HUES64 (cell line): ENCODE data around the gene RARRES1.
A peak's percentile ranks its signal among the peaks of the same experiment; 100 is the strongest.

ENCODE experiments used
- H3K27ac ChIP-seq: 2 replicates; pipeline ENCODE4 v1.7.0; 2013; ENCODE audit warnings: low read depth, low read length, inconsistent platforms
- H3K27me3 ChIP-seq: 2 replicates; pipeline ENCODE4 v1.6.1; 2013; ENCODE audit warnings: mild to moderate bottlenecking, low read length; ENCODE audit not compliant: insufficient read depth
- H3K36me3 ChIP-seq: 2 replicates; pipeline ENCODE4 v1.6.1; 2013; ENCODE audit warnings: mild to moderate bottlenecking, low read length; ENCODE audit not compliant: insufficient read depth
- H3K4me1 ChIP-seq: 2 replicates; pipeline ENCODE4 v1.6.1; 2013; ENCODE audit warnings: mild to moderate bottlenecking, low read length, moderate library complexity; ENCODE audit not compliant: insufficient read depth
- H3K4me3 ChIP-seq: 2 replicates; pipeline ENCODE4 v1.5.1; 2013; ENCODE audit warnings: mild to moderate bottlenecking, low read length, moderate library complexity
- H3K9ac ChIP-seq: 2 replicates; pipeline ENCODE4 v1.6.1; 2013; ENCODE audit warnings: mild to moderate bottlenecking, low read depth, low read length
- H3K9me3 ChIP-seq: 2 replicates; pipeline ENCODE4 v1.6.1; 2013; ENCODE audit warnings: low read depth, low read length; ENCODE audit not compliant: insufficient read depth
- WGBS: fragments of 150-250, 120-280 bp; methylation state at CpG from one replicate; pipeline ENCODE4 v1.1.7; 2013; ENCODE audit warnings: missing lambda C conversion rate; 5-methylcytosine and 5-hydroxymethylcytosine counted together

RARRES1 gene

DNA sequence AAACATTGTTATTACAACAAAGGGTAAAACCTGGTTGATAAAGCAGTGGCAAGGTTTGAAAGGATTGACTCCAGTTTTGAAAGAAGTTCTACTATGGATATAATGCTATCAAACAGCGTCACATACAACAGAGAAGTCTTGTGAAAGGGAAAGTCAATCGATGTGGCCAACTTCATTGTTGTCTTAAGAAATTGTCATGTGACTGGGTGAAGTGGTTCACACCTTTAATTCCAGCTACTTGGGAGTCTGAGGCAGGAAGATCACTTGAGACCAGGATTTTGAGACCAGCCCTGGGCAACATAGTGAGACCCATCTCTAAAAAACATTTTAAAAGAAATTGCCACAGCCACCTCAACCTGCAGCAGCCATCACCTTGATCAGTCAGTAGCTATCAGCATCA, 53.6 kb downstream of the RARRES1 start:
- Histone ChIP-seq H3K27ac (no peak overlapping the region), H3K36me3 (peaks cover 14% of the 10 kb centered on the region; the same call in 1 of the 2 replicates), H3K4me1 (no peaks in the 10 kb centered on the region), H3K4me3 (no peak overlapping the region), H3K9me3 (no peaks in the 10 kb centered on the region), H3K9ac (no peak overlapping the region), H3K27me3 (no peaks in the 10 kb centered on the region)
- 92% methylated on average over 2 of the region's 2 CpGs for WGBS

GRCh38 chr3:158672215-158673176, 59.8 kb downstream of the RARRES1 start, which contains the start of gene LXN:
TSS of gene LXN (minus strand) at chr3:158672648. CDS start at chr3:158672478, 170 bp downstream.
- Histone ChIP-seq H3K36me3 (peaks cover 28% of the 10 kb centered on the region), H3K4me1 (peaks cover 12% of the 10 kb centered on the region; the same call in 1 of the 2 replicates), H3K27ac (peak within 1 kb of the TSS; percentile 56; the same call in 1 of the 2 replicates), H3K9ac (peak within 1 kb of the TSS; percentile 61), H3K9me3 (no peaks in the 10 kb centered on the region), H3K4me3 (peak within 1 kb of the TSS; percentile 70), H3K27me3 (no peaks in the 10 kb centered on the region)
- 13% methylated on average over 30 of the region's 30 CpGs for WGBS

DNA sequence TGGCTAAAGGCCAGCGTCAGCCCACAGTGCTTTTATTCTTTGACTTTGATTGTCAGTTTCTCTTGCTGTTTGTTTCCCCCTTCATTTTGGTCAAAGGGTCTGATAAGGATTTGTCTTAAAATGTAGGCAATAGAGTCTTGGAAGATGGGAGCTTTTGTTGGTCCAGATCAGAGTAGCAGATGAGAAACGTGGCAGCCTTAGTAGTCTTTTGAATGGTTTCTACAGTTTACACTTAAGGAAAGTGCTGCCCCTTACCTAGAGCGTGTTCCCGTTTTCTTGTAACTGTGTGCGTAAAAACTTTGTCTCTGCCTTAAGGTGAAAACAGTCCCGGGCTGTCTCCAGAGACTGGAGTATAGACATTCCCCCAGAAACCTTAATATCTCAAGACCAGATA, 60.4 kb downstream of the RARRES1 start:
- Histone ChIP-seq H3K9me3 (no peaks in the 10 kb centered on the region), H3K9ac (peak overlapping the region; percentile 61), H3K27me3 (no peaks in the 10 kb centered on the region), H3K27ac (peak overlapping the region; percentile 56; the same call in 1 of the 2 replicates), H3K4me3 (peak overlapping the region; percentile 70), H3K4me1 (peaks cover 12% of the 10 kb centered on the region; the same call in 1 of the 2 replicates), H3K36me3 (peaks cover 35% of the 10 kb centered on the region)
- 32% methylated on average over 6 of the region's 6 CpGs for WGBS

- Histone ChIP-seq H3K36me3 (peaks cover 68% of the 10 kb centered on the region), H3K9ac (no peak overlapping the region), H3K27ac (no peak overlapping the region), H3K27me3 (no peaks in the 10 kb centered on the region), H3K9me3 (no peaks in the 10 kb centered on the region), H3K4me3 (no peak overlapping the region), H3K4me1 (peaks cover 12% of the 10 kb centered on the region; the same call in 1 of the 2 replicates)
- WGBS: 97% methylated on average over 2 of the region's 2 CpGs
These were observed 63.8 kb downstream of the RARRES1 start for GRCh38 chr3:158668506-158668905.

GRCh38 chr3:158666416-158666815, 65.8 kb downstream of the RARRES1 start:
- Histone ChIP-seq H3K9ac (no peak overlapping the region), H3K4me1 (peaks cover 3% of the 10 kb centered on the region; the same call in 1 of the 2 replicates), H3K4me3 (no peak overlapping the region), H3K27me3 (no peaks in the 10 kb centered on the region), H3K9me3 (no peaks in the 10 kb centered on the region), H3K27ac (no peak overlapping the region), H3K36me3 (peaks cover 89% of the 10 kb centered on the region)
- WGBS: 80% methylated on average over 3 of the region's 3 CpGs

DNA sequence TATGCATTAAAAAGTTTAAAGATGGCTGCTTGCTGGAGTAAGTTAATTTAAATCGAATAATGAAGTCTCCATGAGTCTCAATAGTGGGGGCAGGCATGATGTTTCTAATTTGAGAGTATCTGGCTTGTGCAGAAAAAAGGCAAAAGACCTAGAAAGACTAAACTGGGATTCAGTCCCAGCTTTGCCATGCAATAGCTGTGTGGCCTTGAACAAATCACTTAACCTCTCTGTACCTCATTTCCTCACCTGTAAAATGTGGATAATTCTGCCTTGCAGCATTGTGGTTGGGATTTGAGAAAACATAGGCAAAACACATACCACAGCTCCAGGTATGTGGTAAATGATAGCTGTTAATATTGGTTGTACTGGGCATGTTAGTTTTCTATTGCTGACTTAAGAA, 68.4 kb downstream of the RARRES1 start:
- Histone ChIP-seq H3K4me3 (no peak overlapping the region), H3K27me3 (no peaks in the 10 kb centered on the region), H3K27ac (no peak overlapping the region), H3K9ac (no peak overlapping the region), H3K9me3 (no peaks in the 10 kb centered on the region), H3K4me1 (no peaks in the 10 kb centered on the region), H3K36me3 (peaks cover 97% of the 10 kb centered on the region)
- WGBS: 92% methylated on average over 1 of the region's 1 CpG

DNA sequence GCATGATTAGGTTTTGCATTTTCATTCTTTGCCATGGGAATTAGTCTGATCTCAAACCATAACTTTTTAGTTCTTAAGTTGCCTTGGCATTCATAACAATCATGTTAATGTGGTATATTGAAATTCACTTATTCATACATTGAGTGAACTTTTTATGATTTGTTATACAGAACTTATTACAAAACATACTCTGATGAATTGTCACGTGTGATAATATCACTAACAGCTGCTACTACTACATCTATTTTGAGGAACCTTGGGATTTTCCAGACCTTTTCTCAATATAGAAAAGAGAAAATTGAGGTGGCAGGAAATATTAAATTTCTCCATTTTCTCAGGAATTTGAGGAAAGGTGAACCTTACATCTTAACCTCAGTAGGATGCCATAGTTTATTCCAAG, 69.0 kb downstream of the RARRES1 start:
- Histone ChIP-seq H3K9ac (no peak overlapping the region), H3K4me3 (no peak overlapping the region), H3K4me1 (no peaks in the 10 kb centered on the region), H3K27ac (no peak overlapping the region), H3K27me3 (no peaks in the 10 kb centered on the region), H3K9me3 (no peaks in the 10 kb centered on the region), H3K36me3 (peaks cover 97% of the 10 kb centered on the region)
- WGBS: 100% methylated on average over 1 of the region's 1 CpG

GRCh38 chr3:158660711-158661110, 71.5 kb downstream of the RARRES1 start:
- H3K9me3 ChIP-seq: no peaks in the 10 kb centered on the region
- H3K4me3 ChIP-seq: no peak overlapping the region
- no peak overlapping the region for H3K27ac ChIP-seq
- 88% methylated on average over 3 of the region's 4 CpGs for WGBS
- H3K4me1 ChIP-seq: no peaks in the 10 kb centered on the region
- H3K9ac ChIP-seq: no peak overlapping the region
- peaks cover 88% of the 10 kb centered on the region for H3K36me3 ChIP-seq
- H3K27me3 ChIP-seq: no peaks in the 10 kb centered on the region

DNA sequence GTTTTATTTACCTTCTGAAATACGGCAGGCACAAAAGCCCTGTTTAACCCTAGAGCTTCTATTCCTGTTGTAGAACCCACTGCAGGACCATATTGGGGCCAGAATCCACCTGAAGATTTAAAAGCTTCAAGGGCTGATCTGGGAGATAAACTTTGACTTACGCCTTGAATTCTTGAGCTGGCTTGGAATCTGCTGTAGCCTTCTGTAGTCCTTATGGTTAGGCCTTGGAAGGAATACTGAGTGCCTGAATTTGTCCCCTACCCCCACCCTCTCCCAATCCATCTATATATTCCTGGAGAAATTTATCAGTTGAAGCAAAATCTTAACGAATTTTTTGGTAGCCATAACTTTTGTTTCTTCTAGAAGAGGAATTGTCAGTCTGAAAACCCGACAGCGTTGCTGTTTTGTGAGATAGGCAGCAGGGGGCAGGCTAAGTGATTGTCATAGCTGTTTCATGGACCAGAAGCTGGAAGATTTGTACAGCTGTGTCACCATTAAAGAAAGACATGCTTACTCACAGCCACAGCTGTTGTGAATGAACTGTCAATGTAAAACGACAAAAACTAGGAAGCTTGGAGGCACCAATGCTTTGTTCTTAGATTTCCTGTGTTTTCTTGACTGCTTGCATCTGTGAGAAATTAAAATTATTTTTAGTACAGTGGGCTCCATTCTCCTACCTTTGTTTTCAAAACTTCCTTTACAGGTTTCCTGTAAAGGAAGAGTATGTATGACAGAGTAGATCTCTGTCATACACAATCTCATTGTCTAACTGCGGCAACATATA, 72.6 kb downstream of the RARRES1 start:
- no peaks in the 10 kb centered on the region for H3K9me3 ChIP-seq
- no peak overlapping the region for H3K4me3 ChIP-seq
- H3K27me3 ChIP-seq: no peaks in the 10 kb centered on the region
- 76% methylated on average over 6 of the region's 7 CpGs for WGBS
- H3K36me3 ChIP-seq: peaks cover 86% of the 10 kb centered on the region
- H3K4me1 ChIP-seq: no peaks in the 10 kb centered on the region
- no peak overlapping the region for H3K27ac ChIP-seq
- no peak overlapping the region for H3K9ac ChIP-seq

DNA sequence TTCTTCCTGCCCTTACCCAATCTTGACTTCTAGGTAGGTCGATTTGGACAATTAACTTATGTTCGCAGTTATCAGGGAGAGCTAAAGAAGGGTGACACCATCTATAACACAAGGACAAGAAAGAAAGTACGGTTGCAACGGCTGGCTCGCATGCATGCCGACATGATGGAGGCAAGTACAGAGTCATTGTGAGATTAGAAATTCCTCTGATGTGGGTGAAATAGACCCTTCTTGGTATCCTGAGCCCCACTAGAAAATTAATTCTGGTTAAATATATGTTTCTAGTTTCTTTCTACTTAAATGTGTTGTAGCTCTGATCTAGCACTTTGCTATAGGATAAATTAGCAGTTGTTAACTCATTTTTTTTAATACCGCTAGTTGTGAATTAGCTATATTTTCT, 73.4 kb downstream of the RARRES1 start:
- Histone ChIP-seq H3K4me1 (no peaks in the 10 kb centered on the region), H3K27me3 (no peaks in the 10 kb centered on the region), H3K4me3 (no peak overlapping the region), H3K36me3 (peaks cover 86% of the 10 kb centered on the region), H3K9ac (no peak overlapping the region), H3K9me3 (no peaks in the 10 kb centered on the region), H3K27ac (no peak overlapping the region)
- WGBS: 95% methylated on average over 7 of the region's 7 CpGs

GRCh38 chr3:158652463-158652862, 79.8 kb downstream of the RARRES1 start:
- Histone ChIP-seq H3K27ac (no peak overlapping the region), H3K4me3 (no peak overlapping the region), H3K9me3 (no peaks in the 10 kb centered on the region), H3K9ac (no peak overlapping the region), H3K27me3 (no peaks in the 10 kb centered on the region), H3K36me3 (peaks cover 86% of the 10 kb centered on the region), H3K4me1 (no peaks in the 10 kb centered on the region)
- WGBS: 94% methylated on average over 3 of the region's 3 CpGs
